Measurements from ENCODE around the gene BRD1.

Gene BRD1

GRCh38 chr22:49756201-49756600 lies 71.5 kb downstream of the BRD1 start:
- no peak overlapping the region for H3K4me3 ChIP-seq (ENCODE audit: low read length)
- no peak overlapping the region for H3K9ac ChIP-seq (ENCODE audit: low read depth, low read length)
- no peaks in the 10 kb centered on the region for H3K4me1 ChIP-seq (ENCODE audit: control insufficient read depth, insufficient read depth, low read length)
- H3K36me3 ChIP-seq (ENCODE audit: insufficient read depth, low read length): no peaks in the 10 kb centered on the region
- no peaks in the 10 kb centered on the region for H3K9me3 ChIP-seq (replicated peaks; ENCODE audit: low read length)
- peaks cover 14% of the 10 kb centered on the region for H3K27me3 ChIP-seq (ENCODE audit: control insufficient read depth, insufficient read depth, low read length)
- no peak overlapping the region for H3K4me2 ChIP-seq (ENCODE audit: low read length)

DNA sequence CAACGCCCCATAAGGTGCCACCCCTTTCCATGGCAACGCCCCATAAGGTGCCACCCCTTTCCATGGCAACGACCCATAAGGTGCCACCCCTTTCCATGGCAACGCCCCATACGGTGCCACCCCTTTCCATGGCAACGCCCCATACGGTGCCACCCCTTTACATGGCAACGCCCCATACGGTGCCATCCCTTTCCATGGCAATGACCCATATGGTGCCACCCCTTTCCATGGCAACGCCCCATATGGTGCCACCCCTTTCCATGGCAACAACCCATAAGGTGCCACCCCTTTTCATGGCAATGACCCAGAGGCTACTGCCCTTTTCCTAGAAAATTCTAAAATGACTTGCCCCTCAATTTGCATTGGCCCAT lies 72.1 kb downstream of the BRD1 start:
- Histone ChIP-seq H3K9me3 (replicated peaks; ENCODE audit: low read length) (no peaks in the 10 kb centered on the region), H3K4me3 (ENCODE audit: low read length) (no peak overlapping the region), H3K36me3 (ENCODE audit: insufficient read depth, low read length) (no peaks in the 10 kb centered on the region), H3K4me2 (ENCODE audit: low read length) (no peak overlapping the region), H3K4me1 (ENCODE audit: control insufficient read depth, insufficient read depth, low read length) (no peaks in the 10 kb centered on the region), H3K9ac (ENCODE audit: low read depth, low read length) (no peak overlapping the region), H3K27me3 (ENCODE audit: control insufficient read depth, insufficient read depth, low read length) (peaks cover 14% of the 10 kb centered on the region)

GRCh38 chr22:49754696-49755630 lies 72.7 kb downstream of the BRD1 start:
- Histone ChIP-seq H3K9me3 (replicated peaks; ENCODE audit: low read length) (no peaks in the 10 kb centered on the region), H3K4me3 (ENCODE audit: low read length) (no peak overlapping the region), H3K4me1 (ENCODE audit: control insufficient read depth, insufficient read depth, low read length) (no peaks in the 10 kb centered on the region), H3K9ac (ENCODE audit: low read depth, low read length) (no peak overlapping the region), H3K27me3 (ENCODE audit: control insufficient read depth, insufficient read depth, low read length) (peaks cover 14% of the 10 kb centered on the region), H3K4me2 (ENCODE audit: low read length) (no peak overlapping the region), H3K36me3 (ENCODE audit: insufficient read depth, low read length) (no peaks in the 10 kb centered on the region)

DNA sequence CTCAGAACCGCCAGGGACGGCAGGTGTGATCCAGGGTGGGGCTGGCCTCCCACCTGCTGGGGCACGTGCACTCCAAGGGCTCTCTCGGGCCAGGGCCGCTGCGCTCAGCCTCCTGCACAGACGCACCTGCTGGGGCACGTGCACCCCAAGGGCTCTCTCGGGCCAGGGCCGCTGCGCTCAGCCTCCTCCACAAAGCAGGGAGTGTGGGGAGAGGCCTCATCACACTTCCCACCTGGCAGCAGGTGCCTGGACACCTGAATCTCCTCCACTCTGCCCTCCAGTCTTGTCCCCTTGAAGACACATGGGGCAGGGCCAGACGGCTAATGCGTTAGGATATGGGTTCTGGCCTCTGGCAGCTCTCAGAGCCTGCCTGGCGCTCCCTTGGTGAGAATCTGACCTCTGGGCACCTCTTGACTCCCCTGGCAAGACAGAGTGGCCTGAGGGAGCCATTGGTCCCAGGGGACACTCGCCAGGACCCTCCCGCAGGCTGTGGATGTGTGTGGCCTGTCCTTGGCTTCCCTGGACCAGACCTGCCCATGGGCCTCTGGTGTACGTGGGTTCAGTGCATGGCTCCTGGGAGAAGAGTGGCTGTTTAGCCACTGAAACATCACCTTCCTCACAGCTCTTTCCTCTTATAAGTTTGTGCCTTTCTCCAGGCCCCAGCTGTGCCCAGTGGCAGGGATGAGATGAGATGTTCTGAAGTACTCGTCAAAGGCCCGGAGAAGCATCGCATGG lies 73.5 kb downstream of the BRD1 start:
- H3K9ac ChIP-seq (ENCODE audit: low read depth, low read length): no peak overlapping the region
- H3K4me3 ChIP-seq (ENCODE audit: low read length): no peak overlapping the region
- no peaks in the 10 kb centered on the region for H3K36me3 ChIP-seq (ENCODE audit: insufficient read depth, low read length)
- H3K9me3 ChIP-seq (replicated peaks; ENCODE audit: low read length): no peaks in the 10 kb centered on the region
- H3K4me2 ChIP-seq (ENCODE audit: low read length): no peak overlapping the region
- peaks cover 14% of the 10 kb centered on the region for H3K27me3 ChIP-seq (ENCODE audit: control insufficient read depth, insufficient read depth, low read length)
- no peaks in the 10 kb centered on the region for H3K4me1 ChIP-seq (ENCODE audit: control insufficient read depth, insufficient read depth, low read length)

- Histone ChIP-seq H3K4me3 (ENCODE audit: low read length) (no peak overlapping the region), H3K9me3 (replicated peaks; ENCODE audit: low read length) (no peaks in the 10 kb centered on the region), H3K4me1 (ENCODE audit: control insufficient read depth, insufficient read depth, low read length) (no peaks in the 10 kb centered on the region), H3K9ac (ENCODE audit: low read depth, low read length) (no peak overlapping the region), H3K36me3 (ENCODE audit: insufficient read depth, low read length) (no peaks in the 10 kb centered on the region), H3K27me3 (ENCODE audit: control insufficient read depth, insufficient read depth, low read length) (peaks cover 14% of the 10 kb centered on the region), H3K4me2 (ENCODE audit: low read length) (no peak overlapping the region)
These were observed 74.3 kb downstream of the BRD1 start for GRCh38 chr22:49753276-49753890.

- H3K27me3 ChIP-seq (ENCODE audit: control insufficient read depth, insufficient read depth, low read length): peaks cover 14% of the 10 kb centered on the region
These were observed 75.0 kb downstream of the BRD1 start for GRCh38 chr22:49752598-49753091.

DNA sequence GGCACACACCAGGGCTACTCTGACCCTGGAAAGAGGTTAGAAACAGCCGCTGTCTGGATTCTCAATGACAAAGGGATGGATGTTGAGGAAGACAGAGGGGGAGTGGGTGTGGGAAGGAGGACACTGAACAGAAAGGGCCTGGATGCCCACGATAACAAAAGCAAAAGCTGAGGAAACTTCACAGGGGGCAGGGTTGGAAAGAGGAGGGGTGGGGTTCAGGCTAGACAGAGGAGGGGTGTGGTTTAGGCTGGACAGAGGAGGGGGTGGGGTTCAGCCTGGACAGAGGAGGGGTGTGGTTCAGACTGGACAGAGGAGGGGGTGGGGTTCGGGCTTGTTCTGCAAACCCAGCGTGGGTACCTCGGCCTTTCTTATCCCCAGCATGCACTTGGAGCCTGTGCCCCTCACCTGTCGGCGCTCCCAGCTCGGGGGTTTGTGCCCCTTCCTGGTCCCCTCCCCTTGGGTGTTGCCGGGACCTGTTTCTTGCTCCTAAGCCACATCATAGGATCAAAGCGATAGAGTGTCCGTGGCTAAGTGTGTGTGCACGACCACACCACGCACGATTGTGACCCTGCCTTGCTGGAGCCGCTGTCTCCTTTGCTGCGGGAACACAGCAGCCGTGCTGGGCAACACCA lies 75.6 kb downstream of the BRD1 start:
- H3K27me3 ChIP-seq (ENCODE audit: control insufficient read depth, insufficient read depth, low read length): peaks cover 14% of the 10 kb centered on the region
- H3K4me3 ChIP-seq (ENCODE audit: low read length): no peak overlapping the region
- H3K4me2 ChIP-seq (ENCODE audit: low read length): no peak overlapping the region
- no peaks in the 10 kb centered on the region for H3K4me1 ChIP-seq (ENCODE audit: control insufficient read depth, insufficient read depth, low read length)
- H3K9me3 ChIP-seq (replicated peaks; ENCODE audit: low read length): no peaks in the 10 kb centered on the region
- H3K36me3 ChIP-seq (ENCODE audit: insufficient read depth, low read length): no peaks in the 10 kb centered on the region
- H3K9ac ChIP-seq (ENCODE audit: low read depth, low read length): no peak overlapping the region

More at GRCh38 chr22:49752598-49753091, 75.0 kb downstream of the BRD1 start:
- Histone ChIP-seq H3K4me3 (ENCODE audit: low read length) (no peak overlapping the region), H3K9ac (ENCODE audit: low read depth, low read length) (no peak overlapping the region), H3K4me2 (ENCODE audit: low read length) (no peak overlapping the region), H3K36me3 (ENCODE audit: insufficient read depth, low read length) (no peaks in the 10 kb centered on the region), H3K9me3 (replicated peaks; ENCODE audit: low read length) (no peaks in the 10 kb centered on the region), H3K4me1 (ENCODE audit: control insufficient read depth, insufficient read depth, low read length) (no peaks in the 10 kb centered on the region)

DNA sequence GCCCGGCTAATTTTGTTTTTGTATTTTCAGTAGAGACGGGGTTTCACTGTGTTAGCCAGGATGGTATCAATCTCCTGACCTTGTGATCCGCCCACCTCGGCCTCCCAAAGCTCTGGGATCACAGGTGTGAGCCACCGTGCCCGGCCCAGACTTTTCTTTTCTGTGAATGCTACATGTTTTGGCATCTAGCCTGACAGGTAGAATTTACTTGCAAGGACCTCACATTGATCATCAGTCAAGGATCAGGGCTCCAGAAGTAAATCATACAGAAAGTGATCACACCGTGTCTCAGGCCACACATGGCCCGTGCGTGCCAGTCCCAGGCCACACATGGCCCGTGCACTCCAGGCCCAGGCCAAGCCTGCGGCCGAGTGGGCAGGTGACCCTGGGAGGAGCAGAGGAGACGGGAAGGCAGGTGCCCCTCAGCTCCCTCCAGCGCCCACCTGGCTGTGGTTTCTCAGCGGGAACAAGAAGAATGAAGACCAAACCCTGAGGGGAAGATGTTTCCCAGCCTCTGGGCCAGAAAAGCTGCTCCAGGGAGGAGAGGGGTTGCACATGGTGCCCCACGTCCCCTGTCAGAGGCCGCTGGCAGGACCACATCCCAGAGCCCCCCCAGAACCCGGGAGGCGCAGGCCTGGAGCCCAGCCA lies 76.2 kb downstream of the BRD1 start:
- H3K4me3 ChIP-seq (ENCODE audit: low read length): no peak overlapping the region
- H3K27me3 ChIP-seq (ENCODE audit: control insufficient read depth, insufficient read depth, low read length): peaks cover 14% of the 10 kb centered on the region
- no peaks in the 10 kb centered on the region for H3K36me3 ChIP-seq (ENCODE audit: insufficient read depth, low read length)
- H3K4me2 ChIP-seq (ENCODE audit: low read length): no peak overlapping the region
- H3K9ac ChIP-seq (ENCODE audit: low read depth, low read length): no peak overlapping the region
- no peaks in the 10 kb centered on the region for H3K4me1 ChIP-seq (ENCODE audit: control insufficient read depth, insufficient read depth, low read length)
- H3K9me3 ChIP-seq (replicated peaks; ENCODE audit: low read length): no peaks in the 10 kb centered on the region

- H3K4me1 ChIP-seq (ENCODE audit: control insufficient read depth, insufficient read depth, low read length): no peaks in the 10 kb centered on the region
- no peak overlapping the region for H3K4me3 ChIP-seq (ENCODE audit: low read length)
- peaks cover 14% of the 10 kb centered on the region for H3K27me3 ChIP-seq (ENCODE audit: control insufficient read depth, insufficient read depth, low read length)
- no peaks in the 10 kb centered on the region for H3K9me3 ChIP-seq (replicated peaks; ENCODE audit: low read length)
- H3K4me2 ChIP-seq (ENCODE audit: low read length): no peak overlapping the region
- no peaks in the 10 kb centered on the region for H3K36me3 ChIP-seq (ENCODE audit: insufficient read depth, low read length)
- no peak overlapping the region for H3K9ac ChIP-seq (ENCODE audit: low read depth, low read length)
These were observed 77.7 kb downstream of the BRD1 start for GRCh38 chr22:49749885-49750510.

DNA sequence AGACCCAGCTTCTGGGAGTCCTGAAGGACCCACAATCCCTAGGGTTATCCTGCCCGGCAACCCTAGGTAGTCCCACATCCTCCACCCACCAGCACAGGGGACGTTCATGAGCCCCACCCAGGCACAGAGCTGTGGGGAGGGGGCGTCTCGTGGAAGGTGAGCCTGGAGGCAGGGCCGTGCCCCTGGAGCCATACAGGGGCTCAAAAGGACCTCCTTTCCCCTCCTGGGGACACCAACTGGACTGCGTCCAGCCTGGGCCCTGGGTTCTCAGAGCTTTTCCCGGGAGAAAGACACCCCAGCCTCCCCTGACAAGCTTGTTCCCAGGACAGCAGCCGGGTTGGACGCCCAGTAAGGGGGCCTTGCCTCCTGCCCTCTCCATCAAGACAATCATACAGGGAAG lies 78.4 kb downstream of the BRD1 start:
- H3K4me1 ChIP-seq (ENCODE audit: control insufficient read depth, insufficient read depth, low read length): no peaks in the 10 kb centered on the region
- H3K9ac ChIP-seq (ENCODE audit: low read depth, low read length): no peak overlapping the region
- H3K27me3 ChIP-seq (ENCODE audit: control insufficient read depth, insufficient read depth, low read length): peaks cover 14% of the 10 kb centered on the region
- no peaks in the 10 kb centered on the region for H3K36me3 ChIP-seq (ENCODE audit: insufficient read depth, low read length)
- no peak overlapping the region for H3K4me3 ChIP-seq (ENCODE audit: low read length)
- no peaks in the 10 kb centered on the region for H3K9me3 ChIP-seq (replicated peaks; ENCODE audit: low read length)
- no peak overlapping the region for H3K4me2 ChIP-seq (ENCODE audit: low read length)
